Suprapubic skin (tissue), 4 donors: ENCODE measurements around the gene LAT. TPM values are rescaled to one million over a fixed set of nuclear protein-coding genes. Genes with fewer than 3 reads are reported as not detected.
A peak's percentile ranks its signal among the peaks of the same experiment; 100 is the strongest.

Experiments
- DNase-seq, 2 donors: peaks; one replicate each; pipeline ENCODE4 v3.0.0-alpha.2; 2019; ENCODE audit warnings: low spot score in 2 of 2
- H3K27ac ChIP-seq: fragments of 200-600 bp; sonication (generic); one replicate; pipeline ENCODE4 v1.5.1; 2019
- H3K27me3 ChIP-seq: fragments of 200-600 bp; sonication (generic); one replicate; pipeline ENCODE4 v1.5.1; 2019
- H3K36me3 ChIP-seq: fragments of 200-600 bp; sonication (generic); one replicate; pipeline ENCODE4 v1.5.1; 2019
- H3K4me1 ChIP-seq: fragments of 200-600 bp; sonication (generic); one replicate; pipeline ENCODE4 v1.5.1; 2019
- H3K4me3 ChIP-seq: fragments of 200-600 bp; sonication (generic); one replicate; pipeline ENCODE4 v1.5.1; 2019; ENCODE audit warnings: mild to moderate bottlenecking
- H3K9me3 ChIP-seq: fragments of 200-600 bp; sonication (generic); one replicate; pipeline ENCODE4 v1.5.1; 2019
- CTCF ChIP-seq, 2 donors: fragments of 200-600 bp in 1 of 2; fragments of 450-650 bp in 1 of 2; sonication (generic) in 1 of 2; IDR thresholded peaks; one replicate each; pipeline ENCODE4 v1.5.1; 2016 to 2019; ENCODE audit warnings: antibody characterized with exemption in 2 of 2, mild to moderate bottlenecking in 1 of 2, moderate library complexity in 1 of 2
- EP300 ChIP-seq: sonication (generic); formaldehyde crosslinking; IDR thresholded peaks from one replicate; pipeline ENCODE4 v1.6.1; 2017; ENCODE audit warnings: antibody characterized with exemption
- POLR2A ChIP-seq, 2 donors: fragments of 450-650 bp; IDR thresholded peaks; one replicate each; pipeline ENCODE4 v1.6.1; 2017; ENCODE audit warnings: antibody characterized with exemption in 2 of 2, mild to moderate bottlenecking in 2 of 2, moderate library complexity in 2 of 2
- POLR2AphosphoS5 ChIP-seq, 3 donors: sonication (generic); formaldehyde crosslinking; IDR thresholded peaks; one replicate each; pipeline ENCODE4 v1.6.1; 2017; ENCODE audit warnings: antibody characterized with exemption in 3 of 3
- WGBS: methylation state at CpG from one replicate; pipeline ENCODE4 v1.1.5; 2018; 5-methylcytosine and 5-hydroxymethylcytosine counted together
- total RNA-seq, 4 donors: library from RNA; depleted of rRNA; stranded (reverse); fragments of >200 nt; gene quantifications; one replicate each; pipeline ENCODE4 v1.1.0, GENCODE V29; 2016

LAT gene
- total RNA-seq, 4 donors from 2014 or later = 1.3 to 17.9 (median 9.9) TPM

GRCh38 chr16:28984091-28984490, 761 bp upstream of the LAT start:
- Histone ChIP-seq H3K9me3 (no peaks in the 10 kb centered on the region), H3K36me3 (peaks cover 98% of the 10 kb centered on the region), H3K4me1 (no peaks in the 10 kb centered on the region), H3K27ac (no peak overlapping the region), H3K27me3 (no peaks in the 10 kb centered on the region), H3K4me3 (peak overlapping the region; percentile 31)
- 94% methylated on average over 10 of the region's 12 CpGs for WGBS
- no peak for TF ChIP-seq POLR2A (IDR thresholded peaks at IDR 0.05)
- no peak for TF ChIP-seq CTCF (IDR thresholded peaks at IDR 0.05)
- no peak for TF ChIP-seq POLR2AphosphoS5 (IDR thresholded peaks at IDR 0.05)
- TF ChIP-seq EP300 = no peak
- no peak for DNase-seq

GRCh38 chr16:28985211-28986041, 574 bp downstream of the LAT start:
- peaks cover 92% of the 10 kb centered on the region for H3K36me3 ChIP-seq
- no peaks in the 10 kb centered on the region for H3K9me3 ChIP-seq
- 88% methylated on average over 12 of the region's 19 CpGs for WGBS
- H3K27ac ChIP-seq = no peak overlapping the region
- no peak for DNase-seq
- TF ChIP-seq EP300 (no peak), POLR2AphosphoS5 (IDR thresholded peaks at IDR 0.05) (no peak), POLR2A (IDR thresholded peaks at IDR 0.05) (no peak), CTCF (IDR thresholded peaks at IDR 0.05) (no peak)
- H3K27me3 ChIP-seq = no peaks in the 10 kb centered on the region
- H3K4me3 ChIP-seq = peak overlapping the region; percentile 31
- no peaks in the 10 kb centered on the region for H3K4me1 ChIP-seq

- WGBS = 81% methylated on average over 9 of the region's 9 CpGs
- peak overlapping the region; percentile 31 for H3K4me3 ChIP-seq
- H3K9me3 ChIP-seq = no peaks in the 10 kb centered on the region
- peaks cover 86% of the 10 kb centered on the region for H3K36me3 ChIP-seq
- H3K4me1 ChIP-seq = no peaks in the 10 kb centered on the region
- TF ChIP-seq EP300 = no peak
- TF ChIP-seq CTCF (IDR thresholded peaks at IDR 0.05) = no peak
- no peak for TF ChIP-seq POLR2A (IDR thresholded peaks at IDR 0.05)
- no peak for TF ChIP-seq POLR2AphosphoS5 (IDR thresholded peaks at IDR 0.05)
- H3K27ac ChIP-seq = no peak overlapping the region
- DNase-seq = no peak
- no peaks in the 10 kb centered on the region for H3K27me3 ChIP-seq
Observed at GRCh38 chr16:28986046-28986445, 1.2 kb downstream of the LAT start.

GRCh38 chr16:28986492-28986891, 1.6 kb downstream of the LAT start:
- Histone ChIP-seq H3K27me3 (no peaks in the 10 kb centered on the region), H3K4me3 (peak overlapping the region; percentile 31), H3K36me3 (peaks cover 81% of the 10 kb centered on the region), H3K4me1 (no peaks in the 10 kb centered on the region), H3K27ac (no peak overlapping the region), H3K9me3 (no peaks in the 10 kb centered on the region)
- DNase-seq = no peak
- TF ChIP-seq POLR2A (IDR thresholded peaks at IDR 0.05) (no peak), POLR2AphosphoS5 (IDR thresholded peaks at IDR 0.05) (no peak), EP300 (no peak), CTCF (IDR thresholded peaks at IDR 0.05) (no peak)
- WGBS = 93% methylated on average over 13 of the region's 13 CpGs

GRCh38 chr16:28987170-28987853, 2.5 kb downstream of the LAT start:
- Histone ChIP-seq H3K36me3 (peaks cover 73% of the 10 kb centered on the region), H3K27me3 (no peaks in the 10 kb centered on the region), H3K4me3 (no peak overlapping the region), H3K4me1 (no peaks in the 10 kb centered on the region), H3K9me3 (no peaks in the 10 kb centered on the region), H3K27ac (no peak overlapping the region)
- TF ChIP-seq POLR2AphosphoS5 (IDR thresholded peaks at IDR 0.05) (no peak), EP300 (no peak), CTCF (IDR thresholded peaks at IDR 0.05) (no peak), POLR2A (IDR thresholded peaks at IDR 0.05) (no peak)
- DNase-seq = no peak
- 95% methylated on average over 4 of the region's 4 CpGs for WGBS
